ENCODE data around the gene JARID2. TPM values are rescaled to one million over a fixed set of nuclear protein-coding genes. Genes with fewer than 3 reads are reported as not detected.

Gene JARID2
- total and polyA plus RNA-seq, 8 donors = 2.4 to 42.6 (median 11.5) TPM

DNA sequence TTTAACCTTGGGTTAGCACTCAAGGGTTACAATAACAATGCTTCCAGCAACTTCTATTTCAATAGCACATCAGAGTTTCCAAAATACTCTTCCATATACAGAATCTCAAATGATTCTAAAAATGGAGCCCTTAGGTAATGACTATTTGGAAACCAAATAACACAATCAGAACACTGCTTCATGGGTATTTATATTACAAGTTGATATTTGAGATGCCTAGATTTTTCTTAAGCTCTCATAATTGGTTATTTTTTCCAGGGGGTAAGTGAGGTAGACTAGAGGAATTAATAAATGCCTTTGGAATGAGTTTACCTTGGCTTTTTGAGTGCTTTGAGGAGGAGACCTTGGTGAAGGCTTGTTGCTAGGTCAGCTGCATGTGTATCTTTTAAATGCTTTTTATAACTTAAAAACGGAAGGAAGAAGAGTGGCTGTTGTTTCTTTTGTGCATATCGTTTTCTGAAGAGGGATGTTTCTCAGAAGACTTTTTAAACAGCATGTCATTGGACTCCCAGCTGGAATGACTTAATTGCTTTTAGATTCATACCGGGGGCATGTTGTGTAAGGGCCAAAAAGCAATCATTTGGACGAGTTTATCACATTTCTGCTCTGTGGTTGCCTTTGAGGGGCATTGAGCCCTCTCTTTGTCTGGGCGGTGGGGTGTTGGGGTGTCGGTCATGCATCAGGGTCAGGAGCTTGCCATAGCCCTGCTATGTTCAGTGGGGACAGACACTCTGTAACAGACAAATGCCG, 230.9 kb downstream of the JARID2 start:
- H3K27ac ChIP-seq = peak overlapping the region in 3 of 5 donors; percentile 56 to 68 (median 67)
- WGBS, 5 donors = 62 to 78% (median 67%) methylated on average over 7 of the region's 7 CpGs

DNA sequence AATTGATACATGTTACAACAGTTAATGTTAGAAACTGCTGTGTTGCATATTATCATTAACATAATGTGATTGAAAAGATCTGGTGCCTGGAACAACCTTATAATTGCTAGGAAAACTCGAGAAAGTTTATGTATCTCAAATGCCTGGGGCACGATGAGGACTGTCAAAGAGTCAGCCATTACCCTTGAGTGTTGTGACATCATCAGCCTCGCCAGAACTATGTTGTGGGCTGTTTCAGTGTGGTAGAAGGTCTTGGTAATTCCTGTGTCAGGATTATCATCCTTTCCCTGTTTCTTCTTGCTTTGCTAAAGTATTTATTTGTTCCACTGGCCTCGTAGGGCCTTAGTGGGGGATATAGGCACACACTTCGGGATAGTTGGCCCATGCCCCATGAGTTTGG, 231.9 kb downstream of the JARID2 start:
- TF ChIP-seq, protein P1, sequence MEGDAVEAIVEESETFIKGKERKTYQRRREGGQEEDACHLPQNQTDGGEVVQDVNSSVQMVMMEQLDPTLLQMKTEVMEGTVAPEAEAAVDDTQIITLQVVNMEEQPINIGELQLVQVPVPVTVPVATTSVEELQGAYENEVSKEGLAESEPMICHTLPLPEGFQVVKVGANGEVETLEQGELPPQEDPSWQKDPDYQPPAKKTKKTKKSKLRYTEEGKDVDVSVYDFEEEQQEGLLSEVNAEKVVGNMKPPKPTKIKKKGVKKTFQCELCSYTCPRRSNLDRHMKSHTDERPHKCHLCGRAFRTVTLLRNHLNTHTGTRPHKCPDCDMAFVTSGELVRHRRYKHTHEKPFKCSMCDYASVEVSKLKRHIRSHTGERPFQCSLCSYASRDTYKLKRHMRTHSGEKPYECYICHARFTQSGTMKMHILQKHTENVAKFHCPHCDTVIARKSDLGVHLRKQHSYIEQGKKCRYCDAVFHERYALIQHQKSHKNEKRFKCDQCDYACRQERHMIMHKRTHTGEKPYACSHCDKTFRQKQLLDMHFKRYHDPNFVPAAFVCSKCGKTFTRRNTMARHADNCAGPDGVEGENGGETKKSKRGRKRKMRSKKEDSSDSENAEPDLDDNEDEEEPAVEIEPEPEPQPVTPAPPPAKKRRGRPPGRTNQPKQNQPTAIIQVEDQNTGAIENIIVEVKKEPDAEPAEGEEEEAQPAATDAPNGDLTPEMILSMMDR (IDR thresholded peaks at IDR 0.05) = no peak
- TF ChIP-seq POLR2A (IDR thresholded peaks at IDR 0.05) (no peak), POLR2AphosphoS5 (IDR thresholded peaks at IDR 0.05) (no peak), EP300 (IDR thresholded peaks at IDR 0.05) (no peak)
- Histone ChIP-seq H3K4me1 (peaks cover 0 to 65% (median 24%) of the 10 kb centered on the region in 4 donors), H3K9me3 (no peaks in the 10 kb centered on the region), H3K27me3 (no peaks in the 10 kb centered on the region), H3K27ac (peak overlapping the region in 2 of 5 donors; percentile 67 to 68), H3K36me3 (peaks cover 0 to 8% (median 5%) of the 10 kb centered on the region in 4 donors), H3K4me3 (no peak overlapping the region)
- no peak for DNase-seq
- intact Hi-C loops (cut with DNase I; ENCODE audit: low total_unique reads) = no loop called here
- 53 to 80% (median 55%) methylated on average over 5 of the region's 5 CpGs for WGBS, 5 donors

More for the DNA sequence above, 230.9 kb downstream of the JARID2 start:
- Histone ChIP-seq H3K27me3 (no peaks in the 10 kb centered on the region), H3K4me3 (no peak overlapping the region), H3K4me1 (peaks cover 0 to 65% (median 24%) of the 10 kb centered on the region in 4 donors), H3K9me3 (no peaks in the 10 kb centered on the region), H3K36me3 (peaks cover 0 to 10% (median 7%) of the 10 kb centered on the region in 4 donors)
- no peak for TF ChIP-seq POLR2AphosphoS5 (IDR thresholded peaks at IDR 0.05)
- TF ChIP-seq POLR2A (IDR thresholded peaks at IDR 0.05) = no peak
- TF ChIP-seq, protein P1 (IDR thresholded peaks at IDR 0.05) = no peak
- no peak for TF ChIP-seq EP300 (IDR thresholded peaks at IDR 0.05)
- no peak for DNase-seq
- intact Hi-C loops (cut with DNase I; ENCODE audit: low total_unique reads) = no loop called here

DNA sequence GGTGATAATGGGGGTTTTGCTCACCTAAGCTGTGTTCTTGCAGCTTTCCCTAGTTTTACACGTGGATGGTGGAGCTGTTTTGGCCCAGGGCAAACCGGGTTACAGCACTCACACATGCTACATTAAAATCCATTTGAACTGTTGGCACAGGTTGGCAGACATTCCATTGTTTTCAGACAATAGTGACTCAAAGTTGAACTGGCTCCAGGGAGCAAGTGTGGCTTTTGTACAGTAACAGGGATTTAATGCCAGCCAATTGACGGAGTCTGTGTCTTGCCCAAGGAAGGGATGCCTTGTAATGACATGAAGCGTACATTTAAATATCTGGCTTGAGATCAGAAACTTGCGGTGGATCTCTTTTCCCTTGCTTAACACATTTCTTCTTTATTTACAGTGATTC, 233.9 kb downstream of the JARID2 start:
- TF ChIP-seq, protein P1 (IDR thresholded peaks at IDR 0.05) = no peak
- TF ChIP-seq POLR2AphosphoS5 (IDR thresholded peaks at IDR 0.05) = no peak
- no peak for TF ChIP-seq EP300 (IDR thresholded peaks at IDR 0.05)
- TF ChIP-seq POLR2A (IDR thresholded peaks at IDR 0.05) = no peak
- Histone ChIP-seq H3K9me3 (no peaks in the 10 kb centered on the region), H3K36me3 (peaks cover 0 to 8% (median 2%) of the 10 kb centered on the region in 4 donors), H3K27me3 (no peaks in the 10 kb centered on the region), H3K4me3 (no peak overlapping the region), H3K27ac (no peak overlapping the region), H3K4me1 (peaks cover 0 to 61% (median 29%) of the 10 kb centered on the region in 4 donors)
- 46 to 65% (median 56%) methylated on average over 5 of the region's 5 CpGs for WGBS, 5 donors
- intact Hi-C loops (cut with DNase I; ENCODE audit: low total_unique reads) = no loop called here
- DNase-seq = no peak

DNA sequence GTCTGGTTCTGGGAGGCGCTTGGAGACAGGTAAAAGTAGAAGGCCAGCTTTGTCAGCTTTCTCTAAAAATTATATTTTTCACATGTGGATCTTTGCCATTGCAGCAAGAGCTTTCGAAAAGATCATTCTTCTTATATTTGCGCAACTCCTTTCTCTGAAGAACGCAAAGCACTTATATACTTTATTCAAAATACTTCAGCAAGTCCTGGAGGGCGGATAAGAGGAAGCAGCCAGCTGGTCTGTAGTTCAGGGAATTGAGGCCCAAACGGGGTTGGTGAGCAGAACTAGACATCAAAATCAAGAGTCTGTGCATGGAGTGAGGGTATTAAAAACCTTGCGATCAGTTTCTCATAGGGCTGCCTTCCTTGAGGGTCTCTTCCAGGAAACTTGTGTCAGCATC, 234.7 kb downstream of the JARID2 start:
- no peak for DNase-seq
- no peak for TF ChIP-seq POLR2A (IDR thresholded peaks at IDR 0.05)
- no peak for TF ChIP-seq EP300 (IDR thresholded peaks at IDR 0.05)
- TF ChIP-seq, protein P1 (IDR thresholded peaks at IDR 0.05) = no peak
- no peak for TF ChIP-seq POLR2AphosphoS5 (IDR thresholded peaks at IDR 0.05)
- Histone ChIP-seq H3K4me3 (no peak overlapping the region), H3K9me3 (no peaks in the 10 kb centered on the region), H3K36me3 (peaks cover 0 to 4% (median under 1%) of the 10 kb centered on the region in 4 donors), H3K4me1 (peaks cover 0 to 55% (median 29%) of the 10 kb centered on the region in 4 donors), H3K27me3 (no peaks in the 10 kb centered on the region), H3K27ac (no peak overlapping the region)
- intact Hi-C loops (cut with DNase I; ENCODE audit: low total_unique reads) = no loop called here
- 79 to 90% (median 80%) methylated on average over 7 of the region's 7 CpGs for WGBS, 5 donors
